ENCODE data around the gene PPP2R3A.

DNA sequence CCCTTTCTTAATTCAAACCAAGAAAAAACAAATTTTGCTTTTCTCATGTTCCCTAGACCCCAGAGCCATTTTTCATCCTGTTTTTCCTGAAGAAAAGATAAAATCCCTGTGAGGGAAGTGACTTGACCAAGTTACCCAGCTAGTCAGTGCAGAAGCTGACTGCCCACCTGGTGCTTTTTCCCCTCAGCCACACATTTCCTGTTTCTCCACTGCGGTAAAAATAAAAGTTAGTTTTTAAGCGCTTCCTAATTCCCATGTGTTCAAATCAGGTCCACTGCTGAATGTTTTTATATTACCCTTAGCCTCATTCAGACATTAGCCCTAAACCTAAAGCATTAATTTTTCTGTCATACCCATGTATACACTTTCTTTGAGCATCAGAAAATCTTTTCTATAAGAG lies 26.1 kb downstream of the PPP2R3A start:
- TF ChIP-seq, protein P1, sequence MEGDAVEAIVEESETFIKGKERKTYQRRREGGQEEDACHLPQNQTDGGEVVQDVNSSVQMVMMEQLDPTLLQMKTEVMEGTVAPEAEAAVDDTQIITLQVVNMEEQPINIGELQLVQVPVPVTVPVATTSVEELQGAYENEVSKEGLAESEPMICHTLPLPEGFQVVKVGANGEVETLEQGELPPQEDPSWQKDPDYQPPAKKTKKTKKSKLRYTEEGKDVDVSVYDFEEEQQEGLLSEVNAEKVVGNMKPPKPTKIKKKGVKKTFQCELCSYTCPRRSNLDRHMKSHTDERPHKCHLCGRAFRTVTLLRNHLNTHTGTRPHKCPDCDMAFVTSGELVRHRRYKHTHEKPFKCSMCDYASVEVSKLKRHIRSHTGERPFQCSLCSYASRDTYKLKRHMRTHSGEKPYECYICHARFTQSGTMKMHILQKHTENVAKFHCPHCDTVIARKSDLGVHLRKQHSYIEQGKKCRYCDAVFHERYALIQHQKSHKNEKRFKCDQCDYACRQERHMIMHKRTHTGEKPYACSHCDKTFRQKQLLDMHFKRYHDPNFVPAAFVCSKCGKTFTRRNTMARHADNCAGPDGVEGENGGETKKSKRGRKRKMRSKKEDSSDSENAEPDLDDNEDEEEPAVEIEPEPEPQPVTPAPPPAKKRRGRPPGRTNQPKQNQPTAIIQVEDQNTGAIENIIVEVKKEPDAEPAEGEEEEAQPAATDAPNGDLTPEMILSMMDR (IDR thresholded peaks at IDR 0.05): no peak
- no peak for TF ChIP-seq POLR2AphosphoS5 (IDR thresholded peaks at IDR 0.05)
- no peak for TF ChIP-seq POLR2A (IDR thresholded peaks at IDR 0.05)
